ENCODE results near the gene RAVER1. TPM values are rescaled to one million over a fixed set of nuclear protein-coding genes. Genes with fewer than 3 reads are reported as not detected.

RAVER1 gene
- total RNA-seq, 1 experiment from 2014 or later: 55.6 TPM

DNA sequence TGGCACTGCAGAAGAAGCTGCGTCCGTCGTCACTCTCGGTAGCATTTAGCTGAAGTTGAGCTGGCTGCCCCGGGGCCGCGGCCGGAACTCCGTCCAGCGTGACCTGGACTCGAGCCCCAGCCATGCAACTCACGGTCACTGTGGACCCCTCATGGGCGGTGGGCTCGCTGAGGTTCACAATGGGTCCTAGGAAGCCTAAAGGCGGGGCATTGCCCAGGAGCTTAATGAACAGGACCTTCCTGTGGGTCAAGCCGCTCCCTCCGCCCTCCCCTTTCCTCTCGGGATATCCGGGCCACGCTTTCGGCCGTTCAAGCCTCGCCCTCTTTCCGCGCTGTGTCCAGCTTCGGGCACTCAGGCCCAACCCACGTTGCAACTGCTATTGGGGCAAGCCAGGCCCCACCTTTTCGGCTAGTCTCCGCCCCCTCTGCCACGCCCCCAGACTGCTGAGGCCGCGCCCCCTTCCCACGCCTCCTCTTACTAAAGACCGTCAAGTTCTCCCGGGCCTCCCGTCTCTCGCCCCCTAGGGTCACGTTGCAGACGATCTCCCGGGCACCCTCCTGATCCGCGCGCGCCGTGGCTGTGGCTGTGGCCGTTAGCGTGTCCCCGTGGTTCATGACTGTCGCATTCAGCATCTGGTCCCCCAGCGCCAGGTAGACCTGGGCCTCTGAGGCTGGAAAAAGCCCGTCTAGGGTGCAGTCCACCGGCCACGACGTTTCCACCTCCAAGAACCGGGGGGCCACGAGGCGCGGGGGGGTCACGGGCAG is 1.4 kb upstream of the RAVER1 start:
- in situ Hi-C loops (cut with HindIII; ENCODE audit: low pct_unique_long_range_greater_than_20kb, low sequenced_read_pairs) (no loop called here), intact Hi-C loops (cut with micrococcal nuclease; ENCODE audit: unreplicated experiment) (no loop called here)
- Histone ChIP-seq H3K4me1 (ENCODE audit: control insufficient read depth, insufficient read depth, low read length) (peaks cover 10% of the 10 kb centered on the region), H3K27ac (ENCODE audit: low read length) (peak overlapping the region; percentile 73), H3K9me3 (ENCODE audit: control insufficient read depth, insufficient read depth, low read depth, low read length) (no peaks in the 10 kb centered on the region), H3K36me3 (ENCODE audit: control insufficient read depth, insufficient read depth, low read length) (peaks cover 7% of the 10 kb centered on the region), H3K27me3 (ENCODE audit: control insufficient read depth, insufficient read depth, low read length) (no peaks in the 10 kb centered on the region), H3K4me3 (ENCODE audit: low read depth in 2 of 2, low read length in 2 of 2) (peak overlapping the region; percentile 78 to 86)
- DNase-seq (ENCODE audit: low read depth, low spot score): no peak
- POLR2A ChIA-PET: interaction anchor here (1.5 kb wide), 1 partner anchor 64 kb away, joined by 3 read pairs; the partner anchor contains the start of gene ICAM1
- TF ChIP-seq, protein P1, sequence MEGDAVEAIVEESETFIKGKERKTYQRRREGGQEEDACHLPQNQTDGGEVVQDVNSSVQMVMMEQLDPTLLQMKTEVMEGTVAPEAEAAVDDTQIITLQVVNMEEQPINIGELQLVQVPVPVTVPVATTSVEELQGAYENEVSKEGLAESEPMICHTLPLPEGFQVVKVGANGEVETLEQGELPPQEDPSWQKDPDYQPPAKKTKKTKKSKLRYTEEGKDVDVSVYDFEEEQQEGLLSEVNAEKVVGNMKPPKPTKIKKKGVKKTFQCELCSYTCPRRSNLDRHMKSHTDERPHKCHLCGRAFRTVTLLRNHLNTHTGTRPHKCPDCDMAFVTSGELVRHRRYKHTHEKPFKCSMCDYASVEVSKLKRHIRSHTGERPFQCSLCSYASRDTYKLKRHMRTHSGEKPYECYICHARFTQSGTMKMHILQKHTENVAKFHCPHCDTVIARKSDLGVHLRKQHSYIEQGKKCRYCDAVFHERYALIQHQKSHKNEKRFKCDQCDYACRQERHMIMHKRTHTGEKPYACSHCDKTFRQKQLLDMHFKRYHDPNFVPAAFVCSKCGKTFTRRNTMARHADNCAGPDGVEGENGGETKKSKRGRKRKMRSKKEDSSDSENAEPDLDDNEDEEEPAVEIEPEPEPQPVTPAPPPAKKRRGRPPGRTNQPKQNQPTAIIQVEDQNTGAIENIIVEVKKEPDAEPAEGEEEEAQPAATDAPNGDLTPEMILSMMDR (IDR thresholded peaks at IDR 0.05): no peak
- peak; percentile 59; the same call in 1 of the 2 replicates for TF ChIP-seq POLR2AphosphoS5 (IDR thresholded peaks at IDR 0.05; ENCODE audit: low read depth, low read length)
- TF ChIP-seq SIN3A (IDR thresholded peaks at IDR 0.05; ENCODE audit: borderline replicate concordance, insufficient read depth, low read depth, low read length): no peak; the same call in 1 of the 2 replicates
- no TSS peak for BruUV-seq (replicated peaks)
- CTCF ChIA-PET: interaction anchor here (1.2 to 2.3 kb wide), 2 partner anchors 54 to 64 kb away, joined by 4 to 6 read pairs; partner anchors contain the start of gene ICAM1
- ATAC-seq: peak; percentile 85

DNA sequence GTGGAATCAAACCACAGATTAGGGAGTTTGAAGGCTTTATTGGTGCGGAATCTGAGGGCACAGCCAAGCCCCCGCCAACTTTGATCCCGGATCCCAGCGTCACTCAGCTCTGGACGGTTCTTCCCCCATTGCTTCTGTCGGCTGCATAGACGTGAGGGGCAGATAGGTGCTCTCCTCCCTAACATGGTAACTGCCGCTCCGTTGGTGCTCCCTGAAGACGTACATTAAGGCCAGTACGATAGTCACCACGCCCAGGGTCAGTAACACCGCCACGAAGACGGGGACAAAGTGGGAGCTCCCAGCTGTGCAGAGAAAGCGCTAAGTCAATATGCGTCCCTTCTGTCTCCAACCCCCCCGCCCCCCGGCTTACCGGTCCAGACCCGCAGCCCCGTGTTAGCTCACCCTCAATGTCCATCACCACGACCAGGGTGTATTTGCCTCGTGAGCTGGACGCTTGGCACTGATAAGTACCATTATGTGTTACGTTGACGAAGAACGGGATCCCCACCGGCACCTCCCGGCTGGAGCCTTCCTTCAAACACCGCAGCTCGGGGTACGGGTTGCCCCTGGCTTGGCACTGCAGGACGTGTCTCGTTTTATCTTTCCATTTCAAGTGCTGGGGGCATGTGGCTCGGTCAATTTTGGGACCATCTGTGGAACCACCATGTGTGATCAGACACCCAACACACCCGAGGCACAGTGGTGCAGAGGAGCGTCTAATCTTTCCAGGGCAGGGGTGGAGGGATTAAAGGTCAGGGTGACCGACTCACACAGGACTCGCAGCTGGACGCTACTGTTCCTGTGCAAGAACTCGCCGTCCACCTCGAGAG is 644 bp upstream of the RAVER1 start:
- H3K36me3 ChIP-seq (ENCODE audit: control insufficient read depth, insufficient read depth, low read length): peaks cover 7% of the 10 kb centered on the region
- H3K9me3 ChIP-seq (ENCODE audit: control insufficient read depth, insufficient read depth, low read depth, low read length): no peaks in the 10 kb centered on the region
- no peak for DNase-seq (ENCODE audit: low read depth, low spot score)
- H3K27ac ChIP-seq (ENCODE audit: low read length): peak overlapping the region; percentile 73
- ATAC-seq: peak; percentile 29
- intact Hi-C loops (cut with micrococcal nuclease; ENCODE audit: unreplicated experiment): no loop called here
- ChIA-PET CTCF (interaction anchor here (0.6 to 2.3 kb wide), 4 partner anchors 55 to 525 kb away, joined by 3 to 8 read pairs (median 5); partner anchors contain the start of gene ICAM1), POLR2A (interaction anchor here (0.6 to 1.5 kb wide), 3 partner anchors 47 to 63 kb away, joined by 3 to 13 read pairs (median 3); partner anchors contain the start of genes ICAM1 and TYK2)
- peak overlapping the region; percentile 78 to 86 for H3K4me3 ChIP-seq (ENCODE audit: low read depth in 2 of 2, low read length in 2 of 2)
- H3K4me1 ChIP-seq (ENCODE audit: control insufficient read depth, insufficient read depth, low read length): peaks cover 10% of the 10 kb centered on the region
- in situ Hi-C loops (cut with HindIII; ENCODE audit: low pct_unique_long_range_greater_than_20kb, low sequenced_read_pairs): no loop called here
- H3K27me3 ChIP-seq (ENCODE audit: control insufficient read depth, insufficient read depth, low read length): no peaks in the 10 kb centered on the region
- TF ChIP-seq TCF7L2 (IDR thresholded peaks at IDR 0.05; ENCODE audit: low read depth, low read length) (no peak), SIN3A (IDR thresholded peaks at IDR 0.05; ENCODE audit: borderline replicate concordance, insufficient read depth, low read depth, low read length) (no peak), POLR2AphosphoS5 (IDR thresholded peaks at IDR 0.05; ENCODE audit: low read depth, low read length) (no peak), REST (IDR thresholded peaks at IDR 0.05; ENCODE audit: insufficient read depth in 1 of 2, low read depth in 2 of 2, low read length in 1 of 2) (no peak)
- TF ChIP-seq, protein P1 (IDR thresholded peaks at IDR 0.05): no peak
- BruUV-seq (replicated peaks): TSS peak; percentile 84

Measured in Panc1 (cell line).